GM19324 (cell line): ENCODE data around the gene SHB.

ENCODE experiments used
- ATAC-seq: cut with Tn5 transposase; IDR thresholded peaks from one replicate; pipeline ENCODE4 v1.9.1; 2021; ENCODE audit warnings: mild to moderate bottlenecking, moderate library complexity; ENCODE audit not compliant: unreplicated experiment, low FRiP score

The SHB gene

DNA sequence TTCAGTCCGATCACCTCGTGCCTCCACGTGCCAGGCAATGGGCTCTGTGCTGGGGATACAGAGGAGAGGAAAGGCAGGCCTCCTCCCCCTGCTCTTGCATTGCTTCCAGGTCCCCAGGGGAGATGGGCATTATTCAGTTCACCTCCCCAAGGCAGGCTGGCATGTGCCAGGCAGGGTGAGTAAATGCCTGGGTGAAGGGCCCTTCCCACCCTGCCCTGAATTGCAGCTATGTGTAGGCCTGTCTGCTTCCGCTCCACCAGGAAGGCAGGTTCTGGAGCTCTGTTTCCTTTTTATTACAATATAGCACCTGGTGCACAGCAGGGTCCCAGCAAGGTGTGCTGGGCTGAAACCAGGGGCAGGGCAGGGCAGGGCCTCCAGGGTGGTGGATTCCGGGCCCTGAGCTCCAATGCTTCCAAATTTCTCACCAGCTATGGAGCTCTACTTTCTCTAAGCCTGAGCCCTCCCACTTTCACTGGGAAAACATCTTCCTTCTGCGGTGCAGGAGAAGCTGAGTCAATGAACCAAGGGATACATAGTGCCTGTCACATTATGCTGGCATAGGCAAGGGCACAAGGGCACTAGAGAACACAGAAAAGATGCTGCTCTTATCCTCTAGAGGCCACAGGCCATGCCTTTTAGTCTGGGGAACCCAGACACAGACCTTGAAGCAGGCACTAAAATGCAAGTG lies 42.0 kb downstream of the SHB start:
- ATAC-seq: no peak

DNA sequence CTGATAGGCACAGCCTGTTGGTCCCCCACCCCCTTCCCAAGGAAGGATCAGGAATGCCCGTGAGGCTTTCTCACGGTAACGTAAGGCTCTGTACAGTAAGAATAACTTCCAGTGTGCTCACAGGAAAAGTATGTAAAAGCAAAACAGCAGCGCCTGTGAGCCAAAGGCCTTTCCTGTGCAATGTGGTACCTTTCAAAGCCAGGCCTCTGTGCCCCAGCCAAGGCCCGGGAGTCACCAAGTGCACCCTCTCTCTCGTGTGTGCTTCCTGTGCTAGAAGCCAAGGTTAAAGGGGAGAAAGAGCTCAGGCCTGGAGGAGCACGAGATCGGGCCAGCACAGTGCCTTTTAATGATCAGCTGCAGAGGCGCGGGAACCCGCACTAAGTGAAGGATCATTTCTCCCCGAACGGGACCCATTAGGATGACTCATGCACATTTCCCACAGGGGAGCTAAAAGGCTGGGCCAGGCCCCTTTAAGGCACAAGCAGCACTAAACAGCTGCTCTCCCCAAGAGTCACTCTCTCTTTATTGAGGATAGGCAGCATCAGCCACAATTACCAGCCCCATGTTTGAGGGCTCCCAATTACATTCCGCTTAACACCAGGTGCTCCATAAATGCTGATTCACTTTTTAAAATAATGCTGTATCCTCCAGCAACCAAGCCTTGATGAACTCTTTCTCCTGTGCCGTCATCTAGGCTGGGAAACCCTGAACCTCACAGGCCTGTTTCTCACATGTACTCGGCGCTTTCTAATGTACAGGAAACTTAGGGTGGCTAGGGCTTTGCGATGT lies 42.8 kb downstream of the SHB start:
- no peak for ATAC-seq

DNA sequence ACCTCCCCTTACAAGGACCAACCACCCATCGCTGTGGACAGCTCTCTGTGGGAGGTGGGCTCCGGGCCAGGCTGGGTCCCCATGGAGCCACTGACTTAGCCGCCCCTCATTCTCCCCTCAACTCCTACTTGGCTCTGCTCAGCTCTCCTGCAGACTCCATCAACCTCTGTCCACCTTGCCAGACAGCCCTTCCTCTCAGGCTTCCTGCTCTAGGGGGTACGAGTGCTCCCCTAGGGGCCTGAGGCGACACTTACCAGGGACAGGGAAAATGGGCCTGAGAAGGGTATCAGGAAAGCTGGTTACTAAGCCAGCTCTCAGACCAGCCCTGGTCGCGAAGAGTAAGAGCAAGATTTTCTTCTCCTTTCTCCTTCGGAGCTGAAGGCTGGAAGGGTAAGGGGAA lies 43.9 kb downstream of the SHB start:
- ATAC-seq: no peak

DNA sequence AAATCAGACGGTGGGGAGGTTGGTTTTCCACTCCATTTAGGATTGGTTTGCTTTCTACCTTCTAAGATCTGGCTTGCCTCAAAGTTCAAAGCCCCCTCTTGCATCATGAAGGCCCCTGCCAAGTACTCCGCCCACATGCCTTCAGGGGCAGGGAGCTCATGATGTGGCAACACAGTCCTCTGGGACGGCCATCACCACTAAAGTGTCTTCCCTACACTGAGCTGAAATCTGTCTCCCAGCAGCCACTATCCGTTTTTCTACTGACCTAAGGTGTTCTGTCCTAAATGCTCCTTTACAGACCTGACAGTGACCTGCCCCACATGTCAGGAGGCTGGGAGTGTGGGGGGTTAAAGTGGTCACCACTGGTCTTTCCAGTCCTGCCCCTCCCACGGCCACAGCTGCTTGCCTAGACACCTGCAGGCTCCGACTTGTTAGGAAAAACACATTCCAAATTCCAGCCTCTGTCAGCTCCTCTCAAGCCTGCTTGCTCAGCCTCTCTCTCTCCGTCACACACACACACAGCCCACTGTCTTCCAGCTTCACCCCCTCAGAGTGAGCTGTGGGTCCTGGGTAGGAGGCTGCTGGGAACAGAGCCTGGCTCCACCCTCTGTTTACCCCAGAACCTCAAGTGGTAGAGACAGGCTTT lies 44.9 kb downstream of the SHB start:
- ATAC-seq: no peak

DNA sequence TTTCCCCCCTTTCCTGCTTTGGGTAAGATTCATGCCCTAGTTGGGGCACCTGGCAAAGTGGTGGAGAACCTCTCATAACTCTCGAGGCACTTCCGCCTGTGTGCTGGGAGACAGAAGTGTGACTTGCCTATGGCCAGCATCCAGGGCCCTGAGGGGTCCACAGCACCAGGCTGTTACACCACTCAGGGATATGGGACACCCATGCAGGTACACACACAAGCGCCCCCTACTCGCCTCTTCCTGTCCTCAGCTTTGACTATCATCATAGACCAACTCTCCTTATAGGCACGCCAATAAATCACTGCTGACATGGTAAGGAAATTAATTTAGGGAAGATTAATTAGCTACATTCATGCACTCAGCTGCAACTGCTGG lies 45.4 kb downstream of the SHB start:
- ATAC-seq: no peak

DNA sequence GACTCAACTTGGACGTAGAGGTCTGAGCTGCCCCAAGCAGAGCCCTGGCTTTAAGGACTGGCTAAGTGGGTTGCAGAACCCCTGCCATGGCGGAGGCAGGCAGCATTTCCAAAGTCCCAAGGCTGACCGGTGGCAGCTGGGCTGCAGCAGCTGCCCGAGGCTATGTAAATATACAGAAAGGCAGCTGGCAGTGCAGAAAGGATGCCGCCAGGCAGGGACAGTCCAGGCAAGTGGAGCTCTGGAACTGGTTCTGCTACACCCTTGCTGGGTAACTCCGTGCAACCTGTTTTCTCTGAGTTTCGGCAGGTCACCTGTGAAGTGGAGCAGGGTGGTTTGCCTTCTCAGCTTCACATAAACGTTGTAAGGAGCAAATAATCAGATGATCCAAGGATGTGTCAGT lies 46.0 kb downstream of the SHB start:
- no peak for ATAC-seq

DNA sequence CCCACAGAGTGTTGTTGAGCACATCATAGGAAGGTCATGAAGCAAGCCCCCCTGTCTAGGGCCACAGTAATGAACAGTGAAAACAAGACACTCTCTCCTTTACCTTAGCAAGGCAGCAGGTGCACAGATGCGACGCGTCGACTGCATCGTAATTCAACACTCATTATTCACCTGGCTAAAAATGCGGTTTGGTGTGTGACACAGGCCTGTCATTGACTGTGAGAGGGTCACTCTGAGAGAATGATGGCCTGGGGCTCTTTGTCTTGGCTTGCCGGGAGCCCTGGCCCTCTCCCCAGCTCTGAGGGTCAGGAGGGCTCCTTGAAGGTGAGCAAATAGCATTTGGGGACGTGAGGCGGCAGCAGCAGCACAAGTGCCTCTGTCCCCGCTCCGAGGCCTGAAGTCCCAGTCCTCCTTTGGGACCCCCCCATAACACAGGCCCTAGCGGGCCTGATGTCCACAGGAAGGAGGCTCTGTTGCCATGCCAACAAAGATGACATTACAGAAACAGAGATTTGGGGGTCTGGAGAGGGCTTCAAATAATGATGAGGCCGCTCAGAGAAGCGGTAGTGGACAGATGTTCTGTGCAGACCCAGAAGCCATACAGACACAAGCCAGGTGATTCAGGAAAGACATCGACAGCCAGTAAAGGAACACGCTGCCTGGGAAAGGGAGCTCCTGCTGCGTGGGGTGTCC lies 46.7 kb downstream of the SHB start:
- ATAC-seq: no peak

DNA sequence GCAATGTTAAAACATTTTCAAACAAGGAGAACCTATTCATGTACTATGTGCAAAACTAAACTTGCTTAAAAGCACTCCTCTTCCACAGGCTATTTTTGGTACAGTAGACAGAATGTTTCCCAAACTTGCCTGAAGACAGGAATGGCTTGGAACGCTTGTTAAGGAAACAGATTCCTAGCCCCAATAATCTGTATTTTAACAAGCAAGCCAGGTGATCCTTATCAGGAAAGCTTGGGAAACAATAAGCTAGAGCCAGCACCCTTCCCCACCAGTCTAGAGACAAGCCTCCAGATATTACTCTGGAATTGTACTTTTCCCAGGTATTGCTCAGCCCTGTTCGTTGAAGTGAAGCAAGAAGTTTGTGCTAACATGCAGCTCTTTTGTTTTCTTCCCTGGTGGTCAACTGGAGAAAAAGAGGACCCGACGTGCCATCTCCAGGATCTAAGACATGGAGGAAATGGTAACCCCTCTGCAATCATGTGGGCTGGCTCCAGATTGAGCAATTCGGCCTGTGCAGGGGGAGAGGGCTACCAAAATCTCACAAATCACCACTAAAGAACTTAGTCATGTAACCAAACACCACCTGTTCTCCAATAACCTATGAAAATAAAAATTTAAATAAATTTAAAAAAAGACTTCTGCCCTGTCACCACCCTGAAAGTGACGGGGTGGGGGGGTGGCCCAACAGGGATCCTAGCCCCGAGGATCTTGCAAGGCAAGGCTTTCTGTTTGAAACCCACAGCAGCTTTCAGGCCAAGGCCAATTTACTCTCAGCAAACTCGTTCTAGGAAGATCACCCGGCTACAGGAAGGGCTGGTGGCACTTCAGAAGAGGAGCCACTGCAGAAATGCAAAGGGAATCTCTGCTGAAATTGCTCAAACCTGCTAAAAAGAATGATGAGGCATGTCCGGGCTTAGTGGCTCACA lies 48.6 kb downstream of the SHB start:
- ATAC-seq: no peak

DNA sequence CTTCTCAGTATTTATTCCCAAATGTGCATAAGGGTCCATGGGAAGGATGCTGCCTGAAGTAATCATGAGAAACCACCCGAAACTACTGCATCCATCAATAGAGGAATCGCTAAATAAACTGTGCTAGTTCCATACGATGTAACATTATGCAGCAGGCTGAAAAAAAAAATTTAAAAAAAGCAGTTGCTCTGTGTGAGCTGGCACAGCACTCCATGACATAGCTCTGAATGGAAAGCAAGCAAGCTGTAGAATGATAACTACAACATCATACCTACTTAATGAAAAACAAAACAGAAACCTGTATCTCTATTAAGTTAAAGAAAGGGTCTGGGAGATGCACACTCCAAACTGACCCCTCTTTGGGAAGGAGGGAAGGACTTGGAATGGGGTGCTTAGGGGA lies 49.3 kb downstream of the SHB start:
- no peak for ATAC-seq

DNA sequence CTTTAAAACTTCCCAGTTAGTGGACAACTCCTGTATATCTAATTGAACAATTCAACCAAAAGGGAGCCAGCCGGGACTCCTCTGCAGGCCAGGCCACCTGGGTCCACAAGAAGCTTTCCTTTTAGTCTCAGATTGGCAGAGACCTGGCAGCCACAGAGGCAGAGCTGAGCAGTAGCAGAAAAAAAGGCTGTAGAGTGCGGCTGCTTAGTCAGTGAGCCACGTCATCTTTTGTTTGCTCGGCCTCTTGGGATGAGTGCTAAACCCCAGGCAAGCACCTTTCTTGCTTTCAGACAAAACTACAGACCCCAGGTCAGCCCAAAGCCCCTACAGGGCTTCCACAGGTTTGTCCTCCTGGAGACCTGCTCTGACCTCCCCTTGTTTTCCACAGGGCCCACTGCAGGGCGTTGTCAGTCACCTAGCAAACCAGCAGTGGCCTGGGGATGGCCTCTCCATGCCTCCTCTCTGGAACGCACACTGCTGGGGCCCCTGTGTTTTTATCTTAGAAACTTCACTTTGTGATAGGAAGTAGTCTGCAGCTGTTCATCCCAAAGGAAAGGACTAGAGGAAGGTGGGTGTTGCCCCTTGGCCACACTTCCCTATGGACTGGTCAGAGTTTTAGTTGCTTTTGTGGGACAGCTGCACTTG lies 49.9 kb downstream of the SHB start:
- ATAC-seq: no peak

DNA sequence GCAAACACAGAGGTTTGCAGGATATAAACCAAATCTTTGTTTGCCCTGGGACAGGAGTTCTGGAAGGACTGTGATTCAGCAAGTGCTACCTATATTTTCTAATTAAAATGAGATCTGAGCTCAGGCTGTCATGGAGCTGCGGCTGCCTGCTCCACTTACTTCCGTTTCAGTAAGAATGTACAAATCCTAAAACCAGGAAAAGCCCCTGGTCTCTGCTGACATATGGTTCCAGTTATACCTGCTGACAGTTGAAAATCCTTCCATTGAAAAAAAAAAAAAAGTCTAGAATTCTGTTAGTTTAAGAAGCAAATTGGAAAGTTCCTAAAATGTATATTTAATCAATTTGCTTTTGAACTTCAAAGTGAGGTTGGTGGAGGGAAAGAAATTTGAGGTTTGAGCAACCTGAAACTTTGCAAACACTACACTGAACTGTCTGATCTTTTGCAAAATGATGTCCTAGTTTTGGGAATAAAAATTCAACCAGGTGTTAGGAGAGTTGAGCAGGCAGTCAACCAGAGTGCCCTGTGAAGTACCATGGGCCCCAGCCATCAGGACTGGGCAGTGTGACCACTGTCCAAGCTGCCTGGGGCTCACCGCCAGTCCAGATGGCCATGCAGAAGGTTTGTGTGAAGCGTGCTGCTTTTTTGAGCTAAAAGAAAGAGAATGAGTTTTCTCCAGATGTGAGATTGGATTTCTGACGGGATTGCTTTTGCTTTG lies 50.6 kb downstream of the SHB start:
- ATAC-seq: no peak

DNA sequence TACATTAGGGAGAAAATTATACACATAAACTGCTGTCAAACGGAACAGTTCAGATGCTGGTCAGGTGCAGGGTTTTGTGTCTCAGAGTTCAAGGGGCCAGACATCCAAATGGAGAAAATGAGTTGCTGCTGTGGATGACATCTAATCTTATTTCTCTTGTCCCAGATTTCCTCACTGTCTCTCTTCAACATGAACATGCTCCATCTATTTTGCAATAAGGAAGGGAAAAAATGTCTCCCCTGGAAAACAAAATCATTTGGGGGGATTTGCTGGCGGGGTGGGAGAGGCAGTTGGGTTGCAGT lies 51.2 kb downstream of the SHB start:
- ATAC-seq: no peak

DNA sequence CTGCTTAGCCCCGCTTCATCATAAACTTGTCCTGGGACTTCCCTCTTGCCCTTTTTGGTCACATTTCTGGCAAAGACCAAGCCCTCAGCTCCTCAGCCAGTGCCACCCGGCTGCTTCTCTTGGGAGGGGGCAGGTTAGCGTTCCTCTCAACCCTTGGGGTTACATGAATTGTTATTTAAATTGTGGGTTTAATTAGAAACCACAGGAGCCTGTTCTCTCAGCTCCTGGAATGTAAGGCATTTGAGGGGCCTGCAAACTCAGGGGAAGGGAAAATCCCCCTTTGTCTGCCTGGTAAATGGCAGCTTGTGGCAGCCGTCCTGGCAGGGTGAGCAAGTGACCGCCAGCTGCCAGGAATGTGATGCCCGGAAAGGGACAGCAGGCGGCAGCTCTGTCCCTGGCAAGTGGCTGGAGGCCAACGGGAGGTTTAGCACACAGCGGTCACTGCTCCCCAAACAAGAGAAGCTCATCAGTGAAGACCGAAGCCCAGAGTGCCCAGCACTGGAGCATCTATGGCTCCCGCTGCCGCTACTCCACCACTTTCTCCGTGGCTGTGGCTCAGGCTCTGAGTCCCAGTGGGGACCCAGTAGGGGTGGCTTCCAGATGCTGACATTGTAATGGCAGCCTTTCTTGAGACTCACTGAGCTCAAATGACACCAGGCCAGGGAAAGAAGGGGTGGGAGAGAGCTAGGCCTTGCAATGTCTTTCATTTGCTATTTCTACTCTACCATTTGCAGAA lies 51.7 kb downstream of the SHB start:
- ATAC-seq: no peak

DNA sequence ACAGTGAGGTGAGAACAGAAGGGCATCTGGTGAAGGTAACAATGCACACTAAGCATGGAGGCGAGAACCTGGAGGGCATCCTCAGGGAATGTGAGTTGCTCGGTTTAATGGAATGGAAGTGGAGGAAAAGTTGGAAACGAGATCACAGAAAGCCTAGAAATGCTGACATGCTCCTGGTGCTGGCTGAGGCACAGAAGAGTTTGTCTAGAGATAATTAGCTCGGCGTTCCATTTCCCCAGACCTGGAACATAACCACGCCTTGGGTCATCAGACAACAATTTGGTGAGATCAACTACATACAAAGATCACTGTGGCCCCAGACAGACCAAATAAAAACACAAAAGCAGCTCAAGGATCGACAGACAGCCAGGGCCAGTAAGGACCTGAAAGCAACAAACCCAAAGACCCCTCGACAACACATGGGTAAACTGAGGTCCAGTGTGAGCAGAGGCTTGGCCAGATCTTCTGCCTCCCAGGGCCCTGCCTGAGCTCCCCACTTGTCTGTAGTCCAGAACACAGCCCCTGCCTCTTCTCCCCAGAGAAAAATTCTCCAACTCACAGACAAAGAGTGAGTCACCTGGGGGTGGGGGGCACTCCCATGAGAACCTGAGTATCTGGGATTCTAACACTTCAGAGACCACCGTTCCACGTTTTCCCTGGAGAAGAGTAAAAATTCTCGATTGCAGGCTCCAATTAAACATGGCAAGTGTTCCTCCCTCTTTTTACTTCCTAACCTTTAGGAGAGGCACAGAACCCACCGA lies 52.5 kb downstream of the SHB start:
- ATAC-seq: no peak

DNA sequence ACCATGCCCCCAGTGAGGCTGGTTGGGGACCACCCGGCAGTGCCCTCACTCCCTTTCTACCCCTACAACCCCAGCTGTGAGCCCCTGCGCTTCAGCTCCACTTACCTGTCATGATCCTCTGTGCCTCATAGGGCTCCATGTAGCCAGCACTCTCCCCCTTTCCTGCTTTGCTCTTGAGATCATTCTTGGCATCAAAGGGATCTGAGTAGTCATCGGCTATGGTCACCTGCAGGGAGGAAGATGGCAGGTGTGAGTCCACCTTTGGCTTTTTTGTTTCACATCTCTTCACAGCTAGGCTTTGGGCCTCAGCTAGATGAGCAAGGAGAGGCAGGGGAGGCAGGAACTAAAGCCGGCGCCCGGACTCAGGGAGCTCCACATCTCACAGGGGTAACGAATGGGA lies 53.1 kb downstream of the SHB start:
- no peak for ATAC-seq

DNA sequence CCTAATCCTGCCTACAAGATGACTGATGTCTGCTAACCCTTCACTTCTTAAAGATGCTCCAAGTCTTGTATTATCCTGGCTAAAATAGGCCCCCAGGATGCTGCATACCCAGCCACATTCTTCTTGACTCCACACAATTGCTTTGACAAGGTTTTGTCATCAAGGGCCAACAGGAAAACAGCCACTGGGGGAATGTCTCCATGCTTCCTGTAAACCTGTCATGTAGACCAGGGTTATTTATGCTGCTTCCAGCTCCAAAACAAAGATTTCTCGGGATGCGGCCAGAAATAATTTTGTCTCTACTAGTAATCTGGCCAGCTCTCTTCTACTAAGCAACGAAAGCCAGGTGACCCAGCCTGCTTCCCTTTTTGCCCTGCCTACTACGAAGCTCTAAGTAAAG lies 53.8 kb downstream of the SHB start:
- no peak for ATAC-seq

DNA sequence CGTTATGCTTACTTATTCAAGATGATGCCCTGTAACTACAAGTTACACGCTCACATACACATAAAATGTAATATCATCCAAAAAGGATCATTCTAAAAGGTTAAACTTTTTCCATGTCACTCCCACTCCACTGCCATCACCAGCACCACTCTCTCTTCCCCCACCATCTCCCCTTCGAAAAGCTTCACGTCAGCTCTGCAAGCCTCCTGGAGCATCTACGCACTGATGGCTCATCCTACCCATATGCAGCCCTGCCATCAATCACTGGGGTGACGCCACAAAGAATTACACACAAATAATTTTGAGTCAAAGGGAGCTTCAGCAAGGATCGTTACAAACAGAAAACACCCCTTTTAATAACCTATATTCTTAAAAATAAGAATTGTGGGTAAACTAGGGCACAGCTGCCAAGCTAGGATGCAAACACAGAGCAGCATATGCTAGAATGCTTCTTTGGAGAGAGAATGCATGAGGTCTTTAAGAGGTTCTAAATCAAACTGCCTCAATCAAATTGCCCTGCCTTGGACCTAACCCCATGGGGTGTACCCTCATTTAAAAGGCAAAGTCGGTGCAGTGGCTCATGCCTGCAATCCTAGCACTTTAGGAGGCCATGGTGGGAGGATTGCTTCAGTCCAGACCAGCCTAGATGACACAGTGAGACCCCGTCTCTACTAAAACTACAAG lies 56.1 kb downstream of the SHB start:
- no peak for ATAC-seq
